ENCODE measurements around the gene GEMIN4.
"Not testable (repeated sequence)": the region's sequence is repeated elsewhere in the genome, so short reads cannot be mapped to it uniquely, and the experiment has no call there.

The GEMIN4 gene

GRCh38 chr17:789931-790873 is 38.1 kb upstream of the GEMIN4 start:
- H3K4me3 Mint-ChIP-seq; H3K4me1 Mint-ChIP-seq (ENCODE audit: low read depth in 2 of 2); H3K27ac Mint-ChIP-seq; H3K9me3 Mint-ChIP-seq; DNase-seq; H3K27me3 Mint-ChIP-seq; ATAC-seq (replicated peaks): not testable (repeated sequence)
- H3K36me3 Mint-ChIP-seq (ENCODE audit: insufficient read depth) = peaks cover 37% of the 10 kb centered on the region

GRCh38 chr17:789160-789840 is 37.2 kb upstream of the GEMIN4 start:
- Mint-ChIP-seq H3K36me3 (ENCODE audit: insufficient read depth) (peaks cover 31% of the 10 kb centered on the region), H3K27me3 (no peaks in the 10 kb centered on the region), H3K27ac (no peak overlapping the region), H3K4me1 (ENCODE audit: low read depth in 2 of 2) (peaks cover 2 to 11% of the 10 kb centered on the region in 2 donors), H3K9me3 (no peaks in the 10 kb centered on the region), H3K4me3 (no peak overlapping the region)
- DNase-seq (no peak), ATAC-seq (replicated peaks) (no peak)

GRCh38 chr17:788551-788950 is 36.5 kb upstream of the GEMIN4 start:
- Mint-ChIP-seq H3K9me3 (no peaks in the 10 kb centered on the region), H3K27ac (no peak overlapping the region), H3K4me1 (ENCODE audit: low read depth in 2 of 2) (peaks cover 2 to 11% of the 10 kb centered on the region in 2 donors), H3K36me3 (ENCODE audit: insufficient read depth) (peaks cover 31% of the 10 kb centered on the region), H3K4me3 (no peak overlapping the region), H3K27me3 (no peaks in the 10 kb centered on the region)
- DNase-seq (no peak), ATAC-seq (replicated peaks) (no peak)

GRCh38 chr17:787641-788221 is 35.7 kb upstream of the GEMIN4 start:
- H3K36me3 Mint-ChIP-seq (ENCODE audit: insufficient read depth) = peaks cover 29% of the 10 kb centered on the region
- H3K9me3 Mint-ChIP-seq = no peaks in the 10 kb centered on the region
- H3K27me3 Mint-ChIP-seq = no peaks in the 10 kb centered on the region
- no peak overlapping the region for H3K27ac Mint-ChIP-seq
- peaks cover 6 to 18% of the 10 kb centered on the region in 2 donors for H3K4me1 Mint-ChIP-seq (ENCODE audit: low read depth in 2 of 2)
- no peak overlapping the region for H3K4me3 Mint-ChIP-seq
- ATAC-seq (replicated peaks) (no peak), DNase-seq (no peak)

GRCh38 chr17:785901-786300 is 33.8 kb upstream of the GEMIN4 start:
- not testable (repeated sequence) for H3K9me3 Mint-ChIP-seq; H3K4me3 Mint-ChIP-seq; H3K27ac Mint-ChIP-seq; DNase-seq; ATAC-seq (replicated peaks); H3K27me3 Mint-ChIP-seq
- Mint-ChIP-seq H3K4me1 (ENCODE audit: low read depth in 2 of 2) (peaks cover 16 to 28% of the 10 kb centered on the region in 2 donors), H3K36me3 (ENCODE audit: insufficient read depth) (peaks cover 40% of the 10 kb centered on the region)

GRCh38 chr17:784143-784542 is 32.1 kb upstream of the GEMIN4 start:
- no peaks in the 10 kb centered on the region for H3K9me3 Mint-ChIP-seq
- H3K27me3 Mint-ChIP-seq = no peaks in the 10 kb centered on the region
- DNase-seq (no peak), ATAC-seq (replicated peaks) (no peak)
- H3K4me3 Mint-ChIP-seq = peak overlapping the region; percentile 59 to 99
- peaks cover 36% of the 10 kb centered on the region for H3K36me3 Mint-ChIP-seq (ENCODE audit: insufficient read depth)
- H3K27ac Mint-ChIP-seq = no peak overlapping the region
- peaks cover 15 to 33% of the 10 kb centered on the region in 2 donors for H3K4me1 Mint-ChIP-seq (ENCODE audit: low read depth in 2 of 2)

GRCh38 chr17:781805-782731 is 30.0 kb upstream of the GEMIN4 start, which contains the start of the genes GLOD4 and MRM3:
Gene GLOD4 (minus strand): TSS chr17:782280. CDS start chr17:782255, 25 bp downstream.
Gene MRM3 (plus strand): TSS chr17:782353. CDS start chr17:782379, 26 bp downstream.
- ATAC-seq (replicated peaks) (peak; percentile 93), DNase-seq (peak; percentile 95 to 99 (median 98))
- H3K9me3 Mint-ChIP-seq = no peaks in the 10 kb centered on the region
- H3K36me3 Mint-ChIP-seq (ENCODE audit: insufficient read depth) = peaks cover 40% of the 10 kb centered on the region
- peak within 1 kb of the TSS; percentile 93 to 99 for H3K4me3 Mint-ChIP-seq
- H3K4me1 Mint-ChIP-seq (ENCODE audit: low read depth in 2 of 2) = peaks cover 15 to 30% of the 10 kb centered on the region in 2 donors
- H3K27ac Mint-ChIP-seq = peak within 1 kb of the TSS; percentile 97 to 99
- H3K27me3 Mint-ChIP-seq = no peaks in the 10 kb centered on the region

GRCh38 chr17:778096-778495 is 26.0 kb upstream of the GEMIN4 start:
- no peak overlapping the region for H3K27ac Mint-ChIP-seq
- no peak for ATAC-seq (replicated peaks)
- H3K27me3 Mint-ChIP-seq = no peaks in the 10 kb centered on the region
- DNase-seq = no peak
- H3K4me1 Mint-ChIP-seq (ENCODE audit: low read depth in 2 of 2) = peaks cover 20 to 22% of the 10 kb centered on the region in 2 donors
- peaks cover 73% of the 10 kb centered on the region for H3K36me3 Mint-ChIP-seq (ENCODE audit: insufficient read depth)
- no peaks in the 10 kb centered on the region for H3K9me3 Mint-ChIP-seq
- no peak overlapping the region for H3K4me3 Mint-ChIP-seq

GRCh38 chr17:774313-774584 is 22.2 kb upstream of the GEMIN4 start:
- Mint-ChIP-seq H3K4me1 (ENCODE audit: low read depth in 2 of 2) (peaks cover 7 to 9% of the 10 kb centered on the region in 2 donors), H3K27ac (no peak overlapping the region), H3K36me3 (ENCODE audit: insufficient read depth) (peaks cover 87% of the 10 kb centered on the region), H3K27me3 (no peaks in the 10 kb centered on the region), H3K9me3 (no peaks in the 10 kb centered on the region), H3K4me3 (no peak overlapping the region)
- DNase-seq (no peak), ATAC-seq (replicated peaks) (no peak)

- DNase-seq (no peak), ATAC-seq (replicated peaks) (no peak)
- H3K4me3 Mint-ChIP-seq = no peak overlapping the region
- H3K4me1 Mint-ChIP-seq (ENCODE audit: low read depth in 2 of 2) = peaks cover 7 to 9% of the 10 kb centered on the region in 2 donors
- no peaks in the 10 kb centered on the region for H3K9me3 Mint-ChIP-seq
- no peak overlapping the region for H3K27ac Mint-ChIP-seq
- no peaks in the 10 kb centered on the region for H3K27me3 Mint-ChIP-seq
- H3K36me3 Mint-ChIP-seq (ENCODE audit: insufficient read depth) = peaks cover 87% of the 10 kb centered on the region
Measured at GRCh38 chr17:773467-774312, 21.6 kb upstream of the GEMIN4 start.

GRCh38 chr17:773016-773415 is 21.0 kb upstream of the GEMIN4 start:
- Mint-ChIP-seq H3K27ac (no peak overlapping the region), H3K4me3 (no peak overlapping the region)
- no peak for ATAC-seq (replicated peaks)

GRCh38 chr17:767076-767475 is 15.0 kb upstream of the GEMIN4 start:
- Mint-ChIP-seq H3K36me3 (ENCODE audit: insufficient read depth) (peaks cover 84% of the 10 kb centered on the region), H3K27me3 (no peaks in the 10 kb centered on the region)
- DNase-seq = no peak

More at GRCh38 chr17:773016-773415, 21.0 kb upstream of the GEMIN4 start:
- Mint-ChIP-seq H3K27me3 (no peaks in the 10 kb centered on the region), H3K4me1 (ENCODE audit: low read depth in 2 of 2) (peaks cover 7 to 9% of the 10 kb centered on the region in 2 donors), H3K9me3 (no peaks in the 10 kb centered on the region), H3K36me3 (ENCODE audit: insufficient read depth) (peaks cover 86% of the 10 kb centered on the region)
- DNase-seq = no peak

More at GRCh38 chr17:767076-767475, 15.0 kb upstream of the GEMIN4 start:
- H3K27ac Mint-ChIP-seq = peak overlapping the region in 1 of 2 donors; percentile 36
- H3K4me3 Mint-ChIP-seq = no peak overlapping the region
- no peaks in the 10 kb centered on the region for H3K4me1 Mint-ChIP-seq (ENCODE audit: low read depth in 2 of 2)
- no peaks in the 10 kb centered on the region for H3K9me3 Mint-ChIP-seq
- no peak for ATAC-seq (replicated peaks)

Measured in effector memory CD8-positive, alpha-beta T cell (primary cell).